Renal pelvis (tissue), 4 donors: ENCODE results near the gene CASKIN2. TPM values are rescaled to one million over a fixed set of nuclear protein-coding genes. Genes with fewer than 3 reads are reported as not detected.
"Not testable (repeated sequence)": the region's sequence is repeated elsewhere in the genome, so short reads cannot be mapped to it uniquely, and the experiment has no call there.

Experiments used
- DNase-seq: peaks from one replicate; pipeline ENCODE4 v3.0.0-alpha.2; 2013
- polyA plus RNA-seq, 3 donors: library from polyadenylated mRNA; unstranded; fragments of 120-200 nt; gene quantifications; one replicate each; pipeline ENCODE4 v1.2.1, GENCODE V29; 2013; ENCODE audit not compliant: insufficient read length in 3 of 3

Gene CASKIN2
- polyA plus RNA-seq, 3 donors = 27.8 to 32.8 (median 32.7) TPM

- no peak for DNase-seq
These were observed 43.2 kb downstream of the CASKIN2 start for GRCh38 chr17:75472119-75472518.

- DNase-seq = no peak
These were observed 44.1 kb downstream of the CASKIN2 start for GRCh38 chr17:75471207-75471606.

GRCh38 chr17:75468779-75469373 is 46.5 kb downstream of the CASKIN2 start:
- DNase-seq = no peak

GRCh38 chr17:75468291-75468754 is 47.0 kb downstream of the CASKIN2 start:
- DNase-seq = no peak

- DNase-seq = no peak
These were observed 50.3 kb downstream of the CASKIN2 start for GRCh38 chr17:75465039-75465438.

- no peak for DNase-seq
These were observed 51.7 kb downstream of the CASKIN2 start for GRCh38 chr17:75463603-75464002.

- no peak for DNase-seq
These were observed 55.0 kb downstream of the CASKIN2 start for GRCh38 chr17:75460295-75460694.

- DNase-seq = no peak
These were observed 55.6 kb downstream of the CASKIN2 start for GRCh38 chr17:75459590-75460267.

GRCh38 chr17:75459246-75459589 is 56.1 kb downstream of the CASKIN2 start:
- no peak for DNase-seq

- DNase-seq = peak; percentile 69
These were observed 58.2 kb downstream of the CASKIN2 start for GRCh38 chr17:75457047-75457654.

- peak; percentile 98 for DNase-seq
These were observed 58.8 kb downstream of the CASKIN2 start, which contains the start of gene TMEM94 for GRCh38 chr17:75456417-75457046. Gene TMEM94, plus strand, starts transcription at chr17:75456635. Its CDS starts 15,271 bp downstream, at chr17:75471906.

- DNase-seq = no peak
These were observed 59.3 kb downstream of the CASKIN2 start for GRCh38 chr17:75456039-75456416.

- not testable (repeated sequence) for DNase-seq
These were observed 60.7 kb downstream of the CASKIN2 start for GRCh38 chr17:75454672-75455071.

- DNase-seq = no peak
These were observed 61.1 kb downstream of the CASKIN2 start for GRCh38 chr17:75454193-75454592.

- DNase-seq = no peak
These were observed 65.1 kb downstream of the CASKIN2 start for GRCh38 chr17:75450270-75450669.

Other genes starting within 250 kb of the CASKIN2 start
- 10 to 100 TPM; 21.8 to 22.8 (median 22.3) TPM for gene MIF4GD, start 244.3 kb downstream of the CASKIN2 start, polyA plus RNA-seq
- 10 to 100 TPM in 1 of 3 donors, 1 to 10 TPM in 2; 7.1 to 13.0 (median 8.4) TPM for gene SLC25A19, start 226.1 kb downstream of the CASKIN2 start, polyA plus RNA-seq
- 10 to 100 TPM; 87.7 to 96.9 (median 94.9) TPM for gene GRB2, start 109.9 kb downstream of the CASKIN2 start, polyA plus RNA-seq
- 100 to 1,000 TPM; 103 to 117 (median 105) TPM for gene TMEM94, start 58.9 kb downstream of the CASKIN2 start, polyA plus RNA-seq
- 10 to 100 TPM; 45.4 to 58.8 (median 55.8) TPM for gene TSEN54, start 991 bp upstream of the CASKIN2 start, polyA plus RNA-seq
- 100 to 1,000 TPM in 1 of 3 donors, 10 to 100 TPM in 2; 66.7 to 107 (median 99.7) TPM for gene LLGL2, start 10.2 kb upstream of the CASKIN2 start, polyA plus RNA-seq
- gene MYO15B, start 72.3 kb upstream of the CASKIN2 start, polyA plus RNA-seq = 100 to 1,000 TPM; 130 to 193 (median 175) TPM
- gene SMIM5, start 117.9 kb upstream of the CASKIN2 start, polyA plus RNA-seq = 1 to 10 TPM; 6.6 to 9.2 (median 8.1) TPM
- gene RECQL5, start 151.6 kb upstream of the CASKIN2 start, polyA plus RNA-seq = 10 to 100 TPM; 43.5 to 62.4 (median 55.2) TPM
- gene SAP30BP, start 151.8 kb upstream of the CASKIN2 start, polyA plus RNA-seq = 100 to 1,000 TPM in 1 of 3 donors, 10 to 100 TPM in 2; 92.2 to 104 (median 98.5) TPM
- gene ITGB4, start 205.9 kb upstream of the CASKIN2 start, polyA plus RNA-seq = 10 to 100 TPM; 12.5 to 17.1 (median 16.2) TPM
- gene GALK1, start 249.7 kb upstream of the CASKIN2 start, polyA plus RNA-seq = 10 to 100 TPM; 33.7 to 40.4 (median 38.3) TPM